HG03280 (cell line): ENCODE results near the gene TCEANC2.

Source experiments
- ATAC-seq: cut with Tn5 transposase; IDR thresholded peaks from one replicate; pipeline ENCODE4 v1.9.1; 2021; ENCODE audit warnings: mild to moderate bottlenecking, moderate library complexity; ENCODE audit not compliant: unreplicated experiment

The TCEANC2 gene

DNA sequence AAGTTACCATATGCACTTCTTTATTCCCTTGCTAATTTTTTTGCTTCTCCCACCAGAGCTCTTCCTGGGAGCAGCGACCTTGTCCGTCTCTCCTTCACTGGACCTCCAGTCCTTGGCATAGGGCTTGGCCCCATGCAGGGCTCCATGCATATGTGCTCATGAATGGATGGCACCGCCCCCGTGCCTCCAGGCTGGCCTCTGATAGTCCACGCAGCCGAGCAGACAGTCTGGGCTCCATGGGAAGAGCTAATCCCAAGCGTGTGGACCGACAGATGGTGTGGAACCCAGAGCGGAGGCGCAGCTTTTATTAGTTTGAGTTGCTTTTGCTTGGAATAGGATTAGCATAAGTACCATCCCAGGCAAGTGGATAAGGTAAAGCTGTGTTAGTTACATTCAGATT, 57.6 kb downstream of the TCEANC2 start:
- no peak for ATAC-seq

- no peak for ATAC-seq
These were observed 58.2 kb downstream of the TCEANC2 start for GRCh38 chr1:54111624-54112023.

DNA sequence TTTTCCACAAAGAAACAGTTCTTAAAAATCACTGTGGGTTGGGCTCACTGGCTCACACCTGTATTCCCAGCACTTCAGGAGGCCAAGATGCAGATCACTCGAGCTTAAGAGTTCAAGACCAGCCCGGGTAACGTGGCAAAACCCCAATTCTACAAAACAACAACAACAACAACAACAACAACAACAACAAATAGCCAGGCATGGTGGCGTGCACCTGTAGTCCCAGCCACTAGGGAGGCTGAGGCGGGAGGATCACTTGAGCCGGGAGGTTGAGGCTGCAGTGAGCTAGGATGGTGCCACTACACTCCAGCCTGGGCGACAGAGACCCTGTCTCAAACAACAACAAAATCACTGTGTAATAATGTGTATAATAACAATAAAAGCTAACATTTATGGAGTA, 58.6 kb downstream of the TCEANC2 start:
- ATAC-seq, result no peak

- no peak for ATAC-seq
These were observed 59.4 kb downstream of the TCEANC2 start for GRCh38 chr1:54112705-54113368.

DNA sequence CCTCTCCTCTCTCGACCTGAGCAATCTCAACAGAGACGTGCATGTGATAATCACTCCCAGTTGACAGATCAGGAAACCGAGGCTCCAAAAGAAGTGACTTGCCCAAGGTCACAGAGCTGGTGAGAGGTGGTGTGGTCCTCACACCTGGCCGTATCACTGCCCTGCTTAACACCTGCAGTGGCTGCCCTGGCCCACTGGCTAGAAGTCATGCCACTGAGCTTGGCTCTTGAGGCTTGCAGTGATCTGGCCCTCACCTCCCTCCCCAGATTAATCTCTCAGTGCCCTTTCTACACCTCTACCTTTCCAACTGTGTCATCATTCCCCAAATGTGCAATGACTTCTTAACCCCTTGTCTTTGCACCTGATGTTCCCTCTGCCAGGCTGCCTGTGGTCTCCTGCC, 60.6 kb downstream of the TCEANC2 start:
- ATAC-seq, result no peak

- no peak for ATAC-seq
These were observed 61.5 kb downstream of the TCEANC2 start for GRCh38 chr1:54114955-54115354.

DNA sequence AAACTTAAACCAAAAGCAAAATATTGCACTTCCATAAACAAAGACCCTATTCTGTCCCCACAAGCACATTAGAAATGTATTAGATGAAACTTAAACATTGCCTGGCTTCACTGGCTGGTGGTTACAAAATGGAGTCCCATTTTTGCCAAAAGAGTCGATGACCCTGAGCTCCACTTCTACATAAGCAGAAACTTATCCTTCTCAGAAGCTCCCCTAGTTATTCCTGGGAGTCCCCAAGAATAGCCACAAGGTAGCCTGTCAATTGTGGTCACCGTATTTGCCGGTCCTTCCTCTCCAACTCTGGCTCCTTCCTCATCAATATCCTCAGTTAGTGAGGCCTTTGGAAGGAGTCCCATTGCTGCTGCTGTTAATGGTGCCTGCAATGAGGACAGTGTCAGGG, 62.1 kb downstream of the TCEANC2 start:
- no peak for ATAC-seq

GRCh38 chr1:54117815-54118563, 64.6 kb downstream of the TCEANC2 start:
- no peak for ATAC-seq

DNA sequence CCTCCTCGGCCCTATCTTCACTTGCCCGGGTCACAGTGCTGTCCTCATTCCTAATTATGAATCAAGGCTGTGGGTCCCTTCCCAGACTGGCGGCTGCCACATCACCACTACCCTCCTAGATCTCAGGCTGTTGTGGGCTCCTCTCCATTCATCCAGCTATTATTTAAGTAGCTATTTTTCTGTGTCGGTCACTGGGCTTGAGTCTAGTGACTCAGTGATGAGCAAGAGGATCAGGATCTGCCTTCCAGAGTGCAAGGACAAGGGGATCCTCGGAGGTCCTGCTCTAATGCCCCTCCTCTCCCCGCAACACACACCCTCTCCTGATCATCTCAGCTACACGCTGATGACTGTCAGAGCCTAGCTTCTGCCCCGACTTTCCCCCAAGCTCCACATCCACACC, 65.3 kb downstream of the TCEANC2 start:
- no peak for ATAC-seq

- ATAC-seq, result no peak
These were observed 66.8 kb downstream of the TCEANC2 start for GRCh38 chr1:54120018-54120697.

DNA sequence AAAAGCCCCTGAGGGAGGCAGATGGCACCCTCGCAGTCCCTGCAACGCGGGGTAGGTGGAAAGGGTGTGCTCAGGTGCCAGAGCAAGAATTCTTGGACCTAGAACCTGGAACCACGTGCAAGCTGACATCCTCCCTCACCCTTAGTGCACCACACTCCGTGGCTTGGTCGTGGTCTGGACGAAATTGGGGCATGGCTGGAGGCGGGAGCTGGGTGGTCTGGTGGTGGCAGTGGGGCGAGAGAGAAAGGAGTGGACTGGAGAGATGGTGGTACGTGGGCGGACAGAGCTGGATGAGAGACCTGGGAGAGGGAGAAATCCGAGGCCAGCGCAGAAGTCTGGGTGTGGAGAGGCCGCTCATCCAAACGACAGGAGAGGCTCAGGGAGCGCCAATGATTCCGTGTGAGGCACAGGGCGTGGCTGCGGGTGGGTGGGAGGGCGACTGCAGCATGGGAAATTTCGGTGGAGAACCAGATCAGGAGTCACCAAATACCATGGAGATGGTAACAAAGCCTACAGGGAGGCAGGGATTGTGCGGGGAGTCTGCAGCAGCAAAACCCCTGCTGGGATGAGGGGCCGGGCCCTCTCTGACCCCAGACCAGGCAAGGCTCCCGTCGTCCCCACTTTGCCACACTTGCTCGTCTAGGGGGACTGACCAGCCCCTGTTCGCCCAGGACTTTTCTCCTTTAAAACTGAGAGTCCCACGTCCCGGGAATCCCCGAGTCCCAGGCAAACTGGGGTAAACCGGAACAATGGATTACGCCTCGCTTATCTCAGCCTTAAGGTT, 67.5 kb downstream of the TCEANC2 start:
- ATAC-seq, result no peak

DNA sequence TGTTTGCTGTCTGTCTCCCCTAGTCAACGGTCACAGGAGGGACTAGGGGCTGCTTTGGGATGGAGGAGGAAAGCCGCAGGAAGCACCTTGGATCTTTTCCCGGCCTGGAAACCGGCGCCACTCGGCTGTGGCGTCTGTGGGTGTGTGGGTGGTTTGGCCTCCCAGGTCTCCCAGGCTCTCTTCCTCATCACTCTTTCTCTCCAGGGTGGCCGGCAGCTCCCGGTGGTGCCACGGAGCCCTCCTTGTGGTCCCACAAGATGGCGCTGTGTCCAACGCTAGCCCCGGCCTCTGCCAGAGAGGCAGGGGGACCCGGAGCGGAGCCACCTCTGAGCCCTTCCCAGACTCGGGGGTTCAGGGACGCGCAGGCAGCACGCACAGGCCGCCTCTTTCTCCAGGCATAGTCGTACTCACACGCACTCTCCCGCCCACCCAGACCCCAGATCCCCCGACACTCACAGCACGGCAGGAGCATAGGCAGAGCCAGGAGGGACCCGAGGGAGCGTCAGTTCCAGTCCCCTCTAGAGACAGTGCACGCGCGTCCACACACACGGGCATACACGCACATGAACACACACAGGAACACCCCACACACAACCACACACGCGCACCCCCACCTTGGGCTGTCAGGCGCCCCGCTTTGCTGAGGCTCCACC, 68.2 kb downstream of the TCEANC2 start:
- ATAC-seq, result no peak

DNA sequence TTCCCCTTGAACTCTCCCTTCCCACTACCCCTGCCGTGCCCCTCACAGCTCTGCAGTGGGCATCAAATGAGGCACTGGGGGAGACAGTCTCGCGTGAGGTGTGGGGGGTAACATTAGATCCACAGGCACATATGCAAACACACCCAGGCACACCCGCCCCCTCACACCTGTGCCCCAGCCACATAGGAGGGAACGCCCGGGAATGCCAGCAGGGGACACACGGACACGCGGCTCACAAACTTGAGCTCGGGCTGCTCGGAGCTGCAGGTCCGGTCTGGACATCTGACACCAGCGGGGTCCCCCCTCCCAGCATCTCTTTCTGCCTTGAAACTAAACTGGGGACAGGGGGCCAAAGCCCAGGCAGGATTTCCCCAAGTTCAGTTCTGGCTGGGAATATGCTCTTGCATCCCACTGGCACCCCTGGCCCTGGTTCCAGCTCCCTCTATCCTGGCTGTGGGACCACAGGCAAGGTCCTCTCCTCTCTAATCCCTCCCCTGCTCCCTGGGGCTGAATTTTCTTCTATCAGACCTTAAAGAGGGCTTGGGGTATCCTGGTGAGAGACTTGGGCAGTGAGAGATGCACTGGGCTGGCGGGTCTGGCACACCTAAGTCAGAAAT, 68.8 kb downstream of the TCEANC2 start:
- ATAC-seq, result no peak

DNA sequence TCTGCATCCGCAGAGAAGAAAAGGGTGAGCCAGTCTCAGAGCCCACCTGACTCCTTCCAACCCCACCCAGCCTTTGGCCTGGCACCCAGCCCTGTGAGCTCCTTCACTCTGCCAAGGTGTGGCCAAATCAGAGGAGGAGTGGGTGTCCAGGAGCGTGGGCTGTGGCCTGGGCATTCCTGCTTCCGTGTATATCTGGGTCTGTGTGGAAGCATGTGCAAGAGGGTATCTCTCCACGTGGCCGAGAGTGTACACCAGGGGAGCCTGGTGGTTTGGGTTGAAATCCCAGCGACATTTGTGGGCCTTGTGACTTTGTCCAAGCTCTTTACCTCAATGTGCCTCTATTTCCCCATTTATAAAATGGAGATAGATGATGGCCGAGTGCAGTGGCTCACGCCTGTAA, 69.6 kb downstream of the TCEANC2 start:
- no peak for ATAC-seq

DNA sequence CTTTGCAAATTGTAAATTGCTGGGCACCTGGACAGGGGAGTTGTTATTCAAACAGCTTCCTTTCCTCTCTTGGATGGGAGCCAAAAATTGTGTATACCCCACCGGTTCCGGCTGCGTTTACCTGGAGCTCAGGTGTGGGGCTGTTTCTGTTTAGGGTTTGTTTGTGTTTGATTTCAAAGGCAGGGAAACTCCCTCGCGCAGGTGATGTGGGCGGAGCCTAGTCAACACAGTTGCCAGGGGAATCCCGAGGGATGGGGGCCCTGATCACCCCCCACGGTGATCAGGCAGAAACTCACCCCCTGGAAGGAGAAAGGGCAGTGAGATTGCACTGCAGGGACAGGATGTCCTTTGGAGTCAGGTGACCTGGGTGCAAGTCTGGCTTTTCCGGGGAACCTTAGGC, 71.1 kb downstream of the TCEANC2 start:
- no peak for ATAC-seq

DNA sequence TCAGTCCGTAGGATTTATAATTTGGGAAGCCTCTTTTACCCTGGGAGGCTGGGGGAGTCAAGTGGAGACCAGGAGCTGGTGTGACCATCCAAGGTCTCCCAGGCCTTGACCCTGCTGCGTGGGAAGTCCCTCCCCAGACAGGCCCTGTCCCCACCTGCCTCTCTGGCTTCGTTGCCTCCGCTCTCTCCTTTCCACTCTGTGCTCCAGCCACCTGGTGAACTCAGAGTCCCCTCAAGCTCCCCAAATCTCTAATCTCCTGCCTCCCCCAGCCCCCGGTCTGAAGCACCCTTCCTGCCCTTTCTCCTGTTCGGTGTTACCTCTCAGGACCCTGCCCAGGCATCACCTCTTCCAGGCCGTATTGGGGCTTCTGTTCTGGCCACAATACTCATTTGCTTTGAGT, 71.5 kb downstream of the TCEANC2 start:
- ATAC-seq, result no peak

DNA sequence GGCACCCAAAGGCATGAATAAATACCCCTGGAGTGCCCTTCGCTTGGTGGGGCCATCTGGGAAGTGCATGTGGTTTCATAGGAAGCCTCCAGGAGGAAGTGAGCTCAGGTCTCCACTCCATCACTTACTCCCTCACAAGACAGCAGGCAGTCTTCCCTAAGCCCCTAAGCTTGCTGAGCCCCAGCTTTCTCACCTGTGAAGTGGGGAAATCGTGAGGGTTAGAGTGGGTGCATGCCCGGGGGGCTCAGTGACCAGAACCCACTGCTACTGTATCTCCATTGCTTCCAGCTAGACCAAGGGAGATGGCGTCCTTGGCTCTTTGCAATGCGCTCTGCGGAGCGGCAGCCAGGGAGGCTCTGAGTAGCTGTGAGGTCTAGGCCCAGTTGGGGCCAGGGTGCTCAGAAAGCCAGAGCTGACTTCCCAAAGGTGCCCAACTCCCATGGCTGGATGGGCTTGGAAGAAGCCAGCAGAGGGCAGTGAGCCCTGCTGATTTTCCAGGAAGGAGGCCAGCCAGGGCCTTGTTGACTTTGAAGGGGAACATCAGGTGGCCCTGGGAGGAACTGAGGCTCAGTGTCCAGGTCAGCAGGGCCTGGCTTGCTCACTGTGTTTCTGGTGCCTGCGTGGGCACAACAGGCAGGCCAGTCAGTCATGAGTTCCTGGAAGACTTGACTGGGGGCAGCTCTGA, 72.1 kb downstream of the TCEANC2 start:
- ATAC-seq, result no peak

DNA sequence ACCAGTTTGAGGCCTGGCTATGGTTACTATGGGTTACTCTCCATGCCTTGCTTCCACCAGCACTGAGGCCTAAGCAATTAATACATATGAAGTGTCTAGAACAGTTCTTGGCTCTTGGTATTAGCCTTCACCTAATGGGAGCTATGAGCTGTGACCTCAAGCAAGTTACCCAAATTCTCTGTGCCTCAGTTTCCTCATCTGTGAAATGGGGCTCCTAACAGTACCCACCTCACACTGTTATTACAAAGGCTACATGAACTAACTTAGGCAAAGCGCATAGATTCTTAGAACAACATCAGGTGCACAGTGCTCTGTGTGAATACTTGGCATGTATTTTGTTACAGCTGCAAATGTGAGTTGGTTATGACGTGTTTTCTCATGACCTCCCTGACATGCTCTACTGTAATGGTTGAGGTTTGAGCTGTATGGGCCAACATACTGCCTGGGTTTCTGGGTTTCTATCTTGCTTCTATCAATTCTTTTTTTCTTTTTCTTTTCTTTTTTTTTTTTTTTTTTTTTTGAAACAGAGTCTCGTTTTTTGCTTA, 72.9 kb downstream of the TCEANC2 start:
- ATAC-seq, result no peak

DNA sequence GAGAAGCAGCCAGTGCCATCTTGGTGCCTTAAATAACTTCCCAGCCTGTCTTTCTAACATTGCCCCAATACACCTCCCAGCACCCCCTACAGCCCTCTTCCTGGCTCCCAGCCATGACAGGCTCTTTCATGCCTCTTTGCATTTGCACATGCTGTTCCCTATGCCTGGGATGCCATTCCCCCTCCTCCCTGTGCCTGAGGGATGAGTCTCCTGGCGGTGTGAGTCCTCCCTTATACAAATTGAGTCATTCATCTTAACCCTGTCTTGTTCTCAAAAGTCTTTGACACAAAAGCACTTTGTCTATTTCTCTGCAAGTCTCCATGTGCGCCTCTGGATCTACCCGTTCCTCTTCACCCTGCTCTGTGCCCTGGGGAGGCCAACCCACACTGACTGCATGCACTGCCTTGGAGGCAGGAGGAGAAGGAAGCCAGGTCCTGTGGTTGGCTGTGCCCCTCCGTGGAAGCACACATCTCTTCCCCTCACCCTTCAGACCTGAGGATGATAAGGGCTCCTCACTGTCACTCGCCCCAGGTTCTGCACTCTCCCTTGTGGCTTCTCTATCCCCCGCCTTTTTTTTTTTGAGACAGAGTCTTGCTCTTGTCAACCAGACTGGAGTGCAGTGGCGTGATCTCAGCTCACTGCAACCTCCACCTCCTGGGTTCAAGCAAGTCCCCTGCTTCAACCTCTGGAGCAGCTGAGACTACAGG, 74.3 kb downstream of the TCEANC2 start:
- ATAC-seq, result no peak
